PC-3 (cell line): Measurements from ENCODE around the gene TMPRSS11F.

Source experiments
- CTCF ChIP-seq: fragments of 300-600 bp; sonication (generic); conservative IDR thresholded peaks from 2 replicates; pipeline ENCODE4 v1.5.1; 2017; ENCODE audit warnings: antibody characterized with exemption, low read depth, mild to moderate bottlenecking, low read length
- EZH2 ChIP-seq: fragments of 300-600 bp; sonication (generic); IDR thresholded peaks from one replicate; pipeline ENCODE4 v1.6.1; 2017; ENCODE audit warnings: antibody characterized with exemption, mild to moderate bottlenecking, low read length; ENCODE audit not compliant: unreplicated experiment
- EZH2phosphoT487 ChIP-seq: fragments of 300-600 bp; sonication (generic); IDR thresholded peaks from 2 replicates; pipeline ENCODE4 v1.6.1; 2018; ENCODE audit warnings: mild to moderate bottlenecking, antibody characterized with exemption, low read length, borderline replicate concordance

DNA sequence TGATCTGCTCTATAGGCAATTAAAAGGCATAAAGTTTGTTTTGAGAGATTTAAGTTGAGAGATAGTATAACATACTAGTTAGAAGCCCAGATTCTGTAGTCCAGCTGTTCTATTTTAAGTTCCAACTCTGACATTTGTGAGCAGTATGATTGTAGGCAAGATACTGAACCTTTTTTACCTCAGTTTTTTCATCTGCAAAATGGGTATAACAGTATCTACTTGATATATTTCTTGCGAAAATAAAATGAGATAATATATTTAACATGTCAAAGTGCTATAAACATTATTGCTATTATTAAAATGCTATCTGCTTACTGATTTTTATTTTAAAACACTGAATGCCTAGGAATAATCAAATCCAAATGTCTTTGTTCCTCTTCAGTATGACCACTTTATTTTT is 19.2 kb downstream of the TMPRSS11F start:
- TF ChIP-seq CTCF (no peak), EZH2 (no peak), EZH2phosphoT487 (no peak)
